HG03196 (cell line): Measurements from ENCODE around the gene MT1X.

Source experiments
- ATAC-seq: cut with Tn5 transposase; IDR thresholded peaks from one replicate; pipeline ENCODE4 v1.9.1; 2021; ENCODE audit not compliant: unreplicated experiment

Gene MT1X

DNA sequence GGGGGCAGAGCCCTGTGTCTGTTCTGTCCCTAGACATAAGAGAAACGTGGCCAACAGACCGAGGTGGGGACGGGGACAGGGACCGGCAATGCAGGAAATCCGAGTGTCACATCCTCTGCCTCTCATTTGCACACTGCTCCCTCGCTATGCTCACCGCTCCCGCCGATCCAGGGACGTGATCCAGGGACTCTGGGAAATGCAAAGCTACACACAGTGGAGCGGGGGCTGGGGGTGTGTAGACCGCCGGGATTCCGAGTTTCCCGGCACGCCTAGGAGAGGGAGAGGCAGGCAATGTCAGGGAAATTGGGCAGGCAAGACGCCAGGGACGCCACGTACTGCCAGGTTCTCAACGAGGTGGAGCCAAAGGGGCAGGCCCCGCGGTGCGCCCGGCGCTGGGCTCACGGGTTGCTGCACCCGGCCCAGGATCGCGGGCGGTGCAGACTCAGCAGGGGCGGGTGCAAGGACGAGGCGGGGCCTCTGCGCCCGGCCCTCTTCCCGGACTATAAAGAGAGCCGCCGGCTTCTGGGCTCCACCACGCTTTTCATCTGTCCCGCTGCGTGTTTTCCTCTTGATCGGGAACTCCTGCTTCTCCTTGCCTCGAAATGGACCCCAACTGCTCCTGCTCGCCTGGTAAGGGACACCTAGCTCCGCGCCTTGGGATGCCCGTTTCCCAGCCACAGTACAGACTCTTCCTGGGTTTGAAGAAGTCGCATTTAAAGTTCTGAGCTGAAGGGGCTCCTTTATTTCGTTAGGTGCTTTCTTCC lies at the start of gene MT1X:
MT1X (plus strand) TSS at position 532 of the 764 bp plus-strand sequence; CDS start at position 603, 71 bp downstream.
- peak; percentile 96 for ATAC-seq

GRCh38 chr16:56632848-56633365 lies 49.4 kb upstream of the MT1X start:
- no peak for ATAC-seq

DNA sequence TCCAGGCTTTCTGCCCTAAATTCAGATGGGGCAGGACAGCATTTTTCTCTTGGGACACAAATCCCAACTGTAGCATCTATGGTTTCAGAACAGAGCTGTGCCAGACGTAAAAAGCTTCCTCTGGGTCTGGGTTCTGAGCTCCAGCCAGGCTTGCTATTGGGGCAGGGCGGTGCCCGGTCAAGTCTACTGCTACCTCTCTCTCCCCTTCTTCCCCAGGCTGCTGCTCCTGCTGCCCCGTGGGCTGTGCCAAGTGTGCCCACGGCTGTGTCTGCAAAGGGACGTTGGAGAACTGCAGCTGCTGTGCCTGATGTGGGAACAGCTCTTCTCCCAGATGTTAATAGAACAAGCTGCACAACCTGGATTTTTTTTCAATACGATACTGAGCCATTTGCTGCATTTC lies 48.7 kb upstream of the MT1X start:
- ATAC-seq = no peak

- ATAC-seq = no peak
Measured at GRCh38 chr16:56634715-56635440, 47.4 kb upstream of the MT1X start.

GRCh38 chr16:56635441-56635967 lies 46.8 kb upstream of the MT1X start:
- ATAC-seq = no peak

DNA sequence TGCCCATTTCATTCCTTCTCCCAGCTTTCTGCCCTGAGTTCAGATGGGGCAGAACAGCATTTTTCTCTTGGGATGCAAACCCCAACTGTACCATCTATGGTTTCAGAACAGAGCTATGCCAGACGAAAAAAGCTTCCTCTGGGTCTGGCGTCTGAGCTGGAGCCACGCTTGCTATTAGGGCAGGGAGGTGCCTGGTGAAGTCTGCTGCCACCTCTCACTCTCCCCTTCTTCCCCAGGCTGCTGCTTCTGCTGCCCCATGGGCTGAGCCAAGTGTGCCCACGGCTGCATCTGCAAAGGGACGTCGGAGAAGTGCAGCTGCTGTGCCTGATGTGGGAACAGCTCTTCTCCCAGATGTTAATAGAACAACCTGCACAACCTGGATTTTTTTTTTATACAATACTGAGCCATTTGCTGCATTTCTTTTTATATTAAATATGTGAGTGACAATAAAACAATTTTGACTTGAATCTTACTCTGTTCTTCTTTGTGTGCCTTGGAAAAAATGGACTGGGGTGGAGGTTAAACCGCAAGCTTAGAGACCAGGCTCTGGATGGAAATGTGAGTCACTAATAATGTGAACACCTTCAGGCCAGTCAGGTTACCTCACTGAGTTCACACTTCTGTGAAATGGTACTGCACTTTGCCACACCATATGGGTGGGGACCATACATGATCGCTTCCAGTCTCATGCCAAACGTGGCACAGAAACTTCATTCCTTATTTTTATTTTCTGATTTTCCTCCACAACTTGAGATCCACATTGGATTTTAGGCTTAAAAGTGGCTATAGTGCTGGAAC lies 45.5 kb upstream of the MT1X start:
- no peak for ATAC-seq

- ATAC-seq = no peak
Measured at GRCh38 chr16:56637814-56638750, 44.2 kb upstream of the MT1X start, which contains the start of gene MT1A. Gene MT1A, plus strand, starts transcription at chr16:56638666. Its CDS starts 73 bp downstream, at chr16:56638739.

GRCh38 chr16:56639045-56639444 lies 43.2 kb upstream of the MT1X start:
- no peak for ATAC-seq

GRCh38 chr16:56640076-56640475 lies 42.2 kb upstream of the MT1X start:
- ATAC-seq = no peak

- ATAC-seq = no peak
Measured at GRCh38 chr16:56641166-56641565, 41.1 kb upstream of the MT1X start.

DNA sequence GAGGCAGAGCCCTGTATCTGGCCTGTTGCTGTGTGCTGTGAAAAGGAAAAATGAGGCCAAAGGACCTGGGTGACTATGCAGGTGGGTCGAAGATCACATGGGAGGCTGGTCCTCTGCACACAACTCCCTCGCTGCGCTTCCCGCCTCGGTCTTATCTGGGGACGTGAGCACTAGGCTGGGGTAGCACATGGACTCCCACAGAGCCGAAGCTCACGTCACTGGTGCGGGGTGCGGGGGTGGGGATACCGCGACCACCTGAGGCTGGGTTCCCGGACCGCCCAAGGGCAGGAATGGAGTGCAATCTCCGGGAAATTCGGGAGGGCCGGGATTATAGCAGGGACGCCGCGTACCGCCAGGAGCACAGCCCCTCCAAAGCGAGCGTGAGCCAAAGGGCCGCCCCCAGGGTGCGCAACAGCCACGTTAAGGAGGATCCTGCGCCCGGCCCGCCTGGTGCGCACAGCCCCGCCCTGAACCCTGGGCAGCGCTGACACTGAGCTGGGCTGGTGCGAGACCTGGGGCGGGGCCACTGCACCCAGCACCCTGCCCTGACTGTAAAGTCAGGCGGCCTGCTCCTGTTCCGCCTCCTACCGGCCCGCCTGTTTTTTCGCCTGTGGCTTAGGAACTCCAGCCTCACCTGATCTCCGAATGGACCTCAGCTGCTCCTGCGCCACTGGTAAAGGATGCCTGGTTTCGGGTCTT lies 39.0 kb upstream of the MT1X start:
- no peak for ATAC-seq

DNA sequence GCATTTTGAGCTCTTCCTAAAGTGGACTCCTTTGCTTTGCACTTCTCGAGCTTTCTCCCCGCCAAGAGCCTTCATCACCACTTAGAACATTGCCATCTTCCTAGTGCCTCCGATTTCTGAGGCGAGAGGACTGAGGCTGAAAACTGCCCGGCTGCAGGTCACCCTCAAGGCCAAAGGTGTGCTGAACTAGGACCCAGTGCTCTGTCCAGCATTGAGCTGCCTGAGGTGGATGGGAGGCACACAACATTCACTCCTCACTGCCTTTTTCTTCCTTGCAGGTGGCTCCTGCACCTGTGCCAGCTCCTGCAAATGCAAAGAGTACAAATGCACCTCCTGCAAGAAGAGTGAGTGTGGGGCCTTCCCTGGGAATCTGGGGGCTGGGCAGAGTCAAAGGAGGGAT lies 38.4 kb upstream of the MT1X start:
- no peak for ATAC-seq

GRCh38 chr16:56645311-56645710 lies 37.0 kb upstream of the MT1X start:
- no peak for ATAC-seq

DNA sequence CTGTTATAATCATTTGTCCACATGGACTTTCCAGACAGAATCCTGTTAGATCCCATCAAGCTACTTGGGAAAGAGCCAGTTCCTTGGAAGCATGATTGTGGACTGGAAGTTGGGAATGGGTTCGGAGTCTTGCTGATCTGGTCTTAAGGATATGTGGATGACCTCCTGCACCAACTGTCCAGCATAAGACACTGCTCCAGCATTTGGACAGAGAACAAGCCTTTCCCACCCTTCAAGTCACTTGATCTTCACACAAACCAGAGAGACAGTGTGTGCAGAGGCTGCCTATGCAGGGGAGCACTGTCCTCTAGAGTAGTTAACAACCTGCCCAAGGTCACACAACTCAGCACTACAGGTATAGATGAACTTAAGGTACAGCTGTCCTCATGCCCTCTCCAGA lies 36.4 kb upstream of the MT1X start:
- no peak for ATAC-seq

DNA sequence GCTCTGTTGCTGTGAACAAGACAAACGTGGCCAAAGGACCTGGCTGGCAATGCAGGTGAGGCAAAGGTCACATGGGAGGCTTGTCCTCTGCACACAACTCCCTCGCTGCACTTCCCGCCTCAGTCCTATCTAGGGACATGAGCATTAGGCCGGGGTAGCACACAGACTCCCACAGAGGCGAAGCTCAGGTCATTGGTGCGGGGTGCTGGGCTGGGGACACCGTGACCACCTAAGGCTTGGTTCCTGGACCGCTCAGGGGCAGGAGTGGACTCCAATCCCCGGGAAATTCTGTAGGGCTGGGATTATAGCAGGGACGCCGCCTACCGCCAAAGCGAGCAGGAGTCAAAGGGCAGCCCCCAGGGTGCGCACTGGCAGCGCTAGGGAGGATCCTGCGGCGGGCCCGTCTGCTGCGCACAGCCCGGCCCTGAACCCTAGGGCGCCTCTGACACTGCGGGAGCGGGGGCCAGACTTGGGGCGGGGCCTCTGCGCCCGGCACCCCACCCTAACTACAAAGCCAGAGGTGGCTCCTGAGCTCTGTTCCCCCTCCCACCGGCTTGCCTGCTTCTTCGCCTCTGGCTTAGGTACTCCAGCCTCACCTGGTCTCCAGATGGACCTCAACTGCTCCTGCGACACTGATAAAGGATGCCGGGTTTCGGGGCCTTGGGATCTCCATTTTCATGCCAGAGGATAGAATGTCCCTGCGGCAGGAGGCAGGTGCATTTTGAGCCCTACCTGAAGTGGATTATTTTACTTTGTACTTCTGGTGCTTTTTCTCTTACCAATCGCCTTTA lies 34.4 kb upstream of the MT1X start:
- no peak for ATAC-seq

- ATAC-seq = no peak
Measured at GRCh38 chr16:56649271-56649670, 33.0 kb upstream of the MT1X start.

GRCh38 chr16:56649820-56650219 lies 32.5 kb upstream of the MT1X start:
- ATAC-seq = no peak

DNA sequence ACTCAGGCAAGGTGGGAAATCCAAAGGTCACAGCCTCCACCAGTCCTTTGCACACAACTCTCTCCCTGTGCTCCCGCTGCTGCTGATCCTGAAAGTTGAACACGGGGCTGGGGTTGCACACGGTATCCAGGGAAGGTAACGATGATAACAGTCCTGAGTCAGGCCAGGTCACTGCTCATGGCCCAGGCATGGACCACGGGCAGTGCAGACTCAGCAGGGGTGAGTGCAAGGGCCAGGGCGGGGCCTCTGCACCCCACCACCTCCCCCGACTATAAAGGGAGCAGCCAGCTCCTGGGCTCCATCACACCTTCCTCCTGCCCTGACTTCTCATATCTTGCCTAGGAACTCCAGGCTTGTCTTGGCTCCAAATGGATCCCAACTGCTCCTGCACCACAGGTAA lies 30.7 kb upstream of the MT1X start, which contains the start of gene MT1B:
MT1B (plus strand) TSS at position 301 of the 400 bp plus-strand sequence; CDS start at position 369, 68 bp downstream.
- ATAC-seq = no peak
